Gastroesophageal sphincter (tissue), 3 donors: ENCODE results near the gene MT1X.

Source experiments
- EP300 ChIP-seq: sonication (generic); formaldehyde crosslinking; IDR thresholded peaks from one replicate; pipeline ENCODE4 v1.6.1; 2017; ENCODE audit warnings: antibody characterized with exemption, mild to moderate bottlenecking
- POLR2A ChIP-seq, 2 donors: fragments of 450-650 bp; IDR thresholded peaks; one replicate each; pipeline ENCODE4 v1.6.1; 2017; ENCODE audit warnings: antibody characterized with exemption in 2 of 2, mild to moderate bottlenecking in 2 of 2, moderate library complexity in 1 of 2
- POLR2AphosphoS5 ChIP-seq: sonication (generic); formaldehyde crosslinking; IDR thresholded peaks from one replicate; pipeline ENCODE4 v1.6.1; 2017; ENCODE audit warnings: antibody characterized with exemption
- TF ChIP-seq, protein P1 (sequence below), 4 experiments: fragments of 200-600 bp in 2 of 4; fragments of 450-650 bp in 2 of 4; sonication (generic) in 1 of 4; IDR thresholded peaks; one replicate each; pipeline ENCODE4 v1.5.1; 2017 to 2019; ENCODE audit warnings: antibody characterized with exemption in 4 of 4, mild to moderate bottlenecking in 2 of 4, moderate library complexity in 2 of 4

DNA sequence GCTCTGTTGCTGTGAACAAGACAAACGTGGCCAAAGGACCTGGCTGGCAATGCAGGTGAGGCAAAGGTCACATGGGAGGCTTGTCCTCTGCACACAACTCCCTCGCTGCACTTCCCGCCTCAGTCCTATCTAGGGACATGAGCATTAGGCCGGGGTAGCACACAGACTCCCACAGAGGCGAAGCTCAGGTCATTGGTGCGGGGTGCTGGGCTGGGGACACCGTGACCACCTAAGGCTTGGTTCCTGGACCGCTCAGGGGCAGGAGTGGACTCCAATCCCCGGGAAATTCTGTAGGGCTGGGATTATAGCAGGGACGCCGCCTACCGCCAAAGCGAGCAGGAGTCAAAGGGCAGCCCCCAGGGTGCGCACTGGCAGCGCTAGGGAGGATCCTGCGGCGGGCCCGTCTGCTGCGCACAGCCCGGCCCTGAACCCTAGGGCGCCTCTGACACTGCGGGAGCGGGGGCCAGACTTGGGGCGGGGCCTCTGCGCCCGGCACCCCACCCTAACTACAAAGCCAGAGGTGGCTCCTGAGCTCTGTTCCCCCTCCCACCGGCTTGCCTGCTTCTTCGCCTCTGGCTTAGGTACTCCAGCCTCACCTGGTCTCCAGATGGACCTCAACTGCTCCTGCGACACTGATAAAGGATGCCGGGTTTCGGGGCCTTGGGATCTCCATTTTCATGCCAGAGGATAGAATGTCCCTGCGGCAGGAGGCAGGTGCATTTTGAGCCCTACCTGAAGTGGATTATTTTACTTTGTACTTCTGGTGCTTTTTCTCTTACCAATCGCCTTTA is 34.4 kb upstream of the MT1X start:
- no peak for TF ChIP-seq POLR2A (IDR thresholded peaks at IDR 0.05)
- TF ChIP-seq, protein P1, sequence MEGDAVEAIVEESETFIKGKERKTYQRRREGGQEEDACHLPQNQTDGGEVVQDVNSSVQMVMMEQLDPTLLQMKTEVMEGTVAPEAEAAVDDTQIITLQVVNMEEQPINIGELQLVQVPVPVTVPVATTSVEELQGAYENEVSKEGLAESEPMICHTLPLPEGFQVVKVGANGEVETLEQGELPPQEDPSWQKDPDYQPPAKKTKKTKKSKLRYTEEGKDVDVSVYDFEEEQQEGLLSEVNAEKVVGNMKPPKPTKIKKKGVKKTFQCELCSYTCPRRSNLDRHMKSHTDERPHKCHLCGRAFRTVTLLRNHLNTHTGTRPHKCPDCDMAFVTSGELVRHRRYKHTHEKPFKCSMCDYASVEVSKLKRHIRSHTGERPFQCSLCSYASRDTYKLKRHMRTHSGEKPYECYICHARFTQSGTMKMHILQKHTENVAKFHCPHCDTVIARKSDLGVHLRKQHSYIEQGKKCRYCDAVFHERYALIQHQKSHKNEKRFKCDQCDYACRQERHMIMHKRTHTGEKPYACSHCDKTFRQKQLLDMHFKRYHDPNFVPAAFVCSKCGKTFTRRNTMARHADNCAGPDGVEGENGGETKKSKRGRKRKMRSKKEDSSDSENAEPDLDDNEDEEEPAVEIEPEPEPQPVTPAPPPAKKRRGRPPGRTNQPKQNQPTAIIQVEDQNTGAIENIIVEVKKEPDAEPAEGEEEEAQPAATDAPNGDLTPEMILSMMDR (IDR thresholded peaks at IDR 0.05), result no peak
- no peak for TF ChIP-seq EP300
- TF ChIP-seq POLR2AphosphoS5, result no peak
